ENCODE data around the gene AGAP1. TPM values are rescaled to one million over a fixed set of nuclear protein-coding genes. Genes with fewer than 3 reads are reported as not detected.

AGAP1 gene
- polyA plus RNA-seq, 1 donor from 2014 or later: 17.4 TPM

DNA sequence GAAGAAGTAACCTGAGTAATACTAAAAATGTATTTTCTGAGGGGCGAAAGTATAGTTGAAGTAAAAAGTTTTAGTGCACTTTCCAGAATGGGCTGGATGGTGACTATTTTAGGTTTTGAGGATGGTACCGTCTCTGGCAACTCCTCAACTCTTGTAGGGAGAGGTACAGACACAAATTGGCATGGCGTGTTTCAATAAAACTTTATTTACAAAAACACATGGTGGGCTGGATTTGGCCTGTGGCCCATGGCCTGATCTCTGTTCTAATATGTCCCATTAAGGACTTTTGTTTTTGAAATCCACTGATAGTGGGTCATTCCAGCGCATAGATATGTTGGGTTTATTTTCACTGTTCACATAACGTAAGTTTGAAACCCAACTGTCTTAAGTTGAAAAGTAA, 132.8 kb downstream of the AGAP1 start:
- Histone ChIP-seq H3K9ac (ENCODE audit: low read length) (no peak overlapping the region), H3K36me3 (ENCODE audit: insufficient read depth, low read length) (no peaks in the 10 kb centered on the region), H3K79me2 (replicated peaks; ENCODE audit: insufficient read depth, low read length) (peaks cover 14% of the 10 kb centered on the region), H2AFZ (ENCODE audit: low read depth, low read length) (no peak overlapping the region), H3F3A (ENCODE audit: insufficient read depth, low read length, poor library complexity, severe bottlenecking) (peaks cover 3% of the 10 kb centered on the region), H3K27ac (ENCODE audit: low read length) (no peak overlapping the region), H3K9me2 (ENCODE audit: insufficient read depth, low read length) (no peaks in the 10 kb centered on the region), H3K4me3 (ENCODE audit: low read length) (no peak overlapping the region), H3K4me2 (ENCODE audit: low read length) (no peak overlapping the region), H3K27me3 (ENCODE audit: insufficient read depth, low read depth, low read length) (no peaks in the 10 kb centered on the region), H4K20me1 (ENCODE audit: insufficient read depth) (peaks cover 6% of the 10 kb centered on the region), H3K9me3 (ENCODE audit: low read length) (no peaks in the 10 kb centered on the region)
- TF ChIP-seq POLR2AphosphoS5 (IDR thresholded peaks at IDR 0.05) (no peak), SMC3 (conservative IDR thresholded peaks at IDR 0.05; ENCODE audit: poor library complexity) (no peak), MXI1 (conservative IDR thresholded peaks at IDR 0.05; ENCODE audit: poor library complexity, severe bottlenecking) (no peak), EP300 (conservative IDR thresholded peaks at IDR 0.05; ENCODE audit: poor library complexity, severe bottlenecking) (no peak), TAF1 (IDR thresholded peaks at IDR 0.05; ENCODE audit: low read depth) (no peak), RAD21 (conservative IDR thresholded peaks at IDR 0.05) (no peak), EZH2 (IDR thresholded peaks at IDR 0.05; ENCODE audit: borderline replicate concordance, insufficient read depth, low read length, poor library complexity, severe bottlenecking) (no peak)
- TF ChIP-seq, protein P1, sequence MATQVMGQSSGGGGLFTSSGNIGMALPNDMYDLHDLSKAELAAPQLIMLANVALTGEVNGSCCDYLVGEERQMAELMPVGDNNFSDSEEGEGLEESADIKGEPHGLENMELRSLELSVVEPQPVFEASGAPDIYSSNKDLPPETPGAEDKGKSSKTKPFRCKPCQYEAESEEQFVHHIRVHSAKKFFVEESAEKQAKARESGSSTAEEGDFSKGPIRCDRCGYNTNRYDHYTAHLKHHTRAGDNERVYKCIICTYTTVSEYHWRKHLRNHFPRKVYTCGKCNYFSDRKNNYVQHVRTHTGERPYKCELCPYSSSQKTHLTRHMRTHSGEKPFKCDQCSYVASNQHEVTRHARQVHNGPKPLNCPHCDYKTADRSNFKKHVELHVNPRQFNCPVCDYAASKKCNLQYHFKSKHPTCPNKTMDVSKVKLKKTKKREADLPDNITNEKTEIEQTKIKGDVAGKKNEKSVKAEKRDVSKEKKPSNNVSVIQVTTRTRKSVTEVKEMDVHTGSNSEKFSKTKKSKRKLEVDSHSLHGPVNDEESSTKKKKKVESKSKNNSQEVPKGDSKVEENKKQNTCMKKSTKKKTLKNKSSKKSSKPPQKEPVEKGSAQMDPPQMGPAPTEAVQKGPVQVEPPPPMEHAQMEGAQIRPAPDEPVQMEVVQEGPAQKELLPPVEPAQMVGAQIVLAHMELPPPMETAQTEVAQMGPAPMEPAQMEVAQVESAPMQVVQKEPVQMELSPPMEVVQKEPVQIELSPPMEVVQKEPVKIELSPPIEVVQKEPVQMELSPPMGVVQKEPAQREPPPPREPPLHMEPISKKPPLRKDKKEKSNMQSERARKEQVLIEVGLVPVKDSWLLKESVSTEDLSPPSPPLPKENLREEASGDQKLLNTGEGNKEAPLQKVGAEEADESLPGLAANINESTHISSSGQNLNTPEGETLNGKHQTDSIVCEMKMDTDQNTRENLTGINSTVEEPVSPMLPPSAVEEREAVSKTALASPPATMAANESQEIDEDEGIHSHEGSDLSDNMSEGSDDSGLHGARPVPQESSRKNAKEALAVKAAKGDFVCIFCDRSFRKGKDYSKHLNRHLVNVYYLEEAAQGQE (IDR thresholded peaks at IDR 0.05; ENCODE audit: borderline replicate concordance): no peak
- TF ChIP-seq, protein P2, sequence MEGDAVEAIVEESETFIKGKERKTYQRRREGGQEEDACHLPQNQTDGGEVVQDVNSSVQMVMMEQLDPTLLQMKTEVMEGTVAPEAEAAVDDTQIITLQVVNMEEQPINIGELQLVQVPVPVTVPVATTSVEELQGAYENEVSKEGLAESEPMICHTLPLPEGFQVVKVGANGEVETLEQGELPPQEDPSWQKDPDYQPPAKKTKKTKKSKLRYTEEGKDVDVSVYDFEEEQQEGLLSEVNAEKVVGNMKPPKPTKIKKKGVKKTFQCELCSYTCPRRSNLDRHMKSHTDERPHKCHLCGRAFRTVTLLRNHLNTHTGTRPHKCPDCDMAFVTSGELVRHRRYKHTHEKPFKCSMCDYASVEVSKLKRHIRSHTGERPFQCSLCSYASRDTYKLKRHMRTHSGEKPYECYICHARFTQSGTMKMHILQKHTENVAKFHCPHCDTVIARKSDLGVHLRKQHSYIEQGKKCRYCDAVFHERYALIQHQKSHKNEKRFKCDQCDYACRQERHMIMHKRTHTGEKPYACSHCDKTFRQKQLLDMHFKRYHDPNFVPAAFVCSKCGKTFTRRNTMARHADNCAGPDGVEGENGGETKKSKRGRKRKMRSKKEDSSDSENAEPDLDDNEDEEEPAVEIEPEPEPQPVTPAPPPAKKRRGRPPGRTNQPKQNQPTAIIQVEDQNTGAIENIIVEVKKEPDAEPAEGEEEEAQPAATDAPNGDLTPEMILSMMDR (IDR thresholded peaks at IDR 0.05; ENCODE audit: poor library complexity, severe bottlenecking): no peak

DNA sequence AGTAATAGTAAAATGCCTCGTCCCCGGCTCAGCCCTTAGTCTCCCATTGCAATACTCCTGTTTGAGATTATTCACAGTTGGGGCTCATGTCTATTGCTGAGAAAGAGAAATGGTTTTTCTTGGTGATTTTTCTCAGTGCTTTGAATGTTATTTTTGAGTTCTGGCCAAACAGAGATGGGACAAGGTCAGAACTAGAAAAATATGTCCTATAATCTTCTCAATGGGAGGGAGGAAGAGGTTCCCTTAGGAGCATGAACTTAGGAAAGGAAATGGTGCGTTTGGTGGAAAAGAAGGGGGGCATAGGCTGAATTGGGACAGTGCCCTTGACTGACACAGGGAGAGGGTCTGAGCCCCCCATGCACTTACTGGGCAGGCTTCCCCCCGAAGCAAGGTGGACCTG, 133.8 kb downstream of the AGAP1 start:
- no peak overlapping the region for H3K9ac ChIP-seq (ENCODE audit: low read length)
- H3K9me2 ChIP-seq (ENCODE audit: insufficient read depth, low read length): no peaks in the 10 kb centered on the region
- H3K36me3 ChIP-seq (ENCODE audit: insufficient read depth, low read length): no peaks in the 10 kb centered on the region
- H4K20me1 ChIP-seq (ENCODE audit: insufficient read depth): peaks cover 6% of the 10 kb centered on the region
- no peak overlapping the region for H3K27ac ChIP-seq (ENCODE audit: low read length)
- TF ChIP-seq EZH2 (IDR thresholded peaks at IDR 0.05; ENCODE audit: borderline replicate concordance, insufficient read depth, low read length, poor library complexity, severe bottlenecking): no peak
- no peak for TF ChIP-seq TAF1 (IDR thresholded peaks at IDR 0.05; ENCODE audit: low read depth)
- TF ChIP-seq, protein P1 (IDR thresholded peaks at IDR 0.05; ENCODE audit: borderline replicate concordance): no peak
- TF ChIP-seq RAD21 (conservative IDR thresholded peaks at IDR 0.05): no peak
- no peak for TF ChIP-seq MXI1 (conservative IDR thresholded peaks at IDR 0.05; ENCODE audit: poor library complexity, severe bottlenecking)
- no peak for TF ChIP-seq POLR2AphosphoS5 (IDR thresholded peaks at IDR 0.05)
- TF ChIP-seq EP300 (conservative IDR thresholded peaks at IDR 0.05; ENCODE audit: poor library complexity, severe bottlenecking): no peak
- no peak for TF ChIP-seq SMC3 (conservative IDR thresholded peaks at IDR 0.05; ENCODE audit: poor library complexity)
- TF ChIP-seq, protein P2 (IDR thresholded peaks at IDR 0.05; ENCODE audit: poor library complexity, severe bottlenecking): no peak
- H3K4me3 ChIP-seq (ENCODE audit: low read length): no peak overlapping the region
- no peak overlapping the region for H3K4me2 ChIP-seq (ENCODE audit: low read length)
- peaks cover 4% of the 10 kb centered on the region for H3F3A ChIP-seq (ENCODE audit: insufficient read depth, low read length, poor library complexity, severe bottlenecking)
- peaks cover 14% of the 10 kb centered on the region for H3K79me2 ChIP-seq (replicated peaks; ENCODE audit: insufficient read depth, low read length)
- H3K27me3 ChIP-seq (ENCODE audit: insufficient read depth, low read depth, low read length): no peaks in the 10 kb centered on the region
- peaks cover under 1% of the 10 kb centered on the region for H3K9me3 ChIP-seq (ENCODE audit: low read length)
- no peak overlapping the region for H2AFZ ChIP-seq (ENCODE audit: low read depth, low read length)

Measured in neural cell (in vitro differentiated cells).